ENCODE results near the gene CSE1L.
"Not testable (repeated sequence)": the region's sequence is repeated elsewhere in the genome, so short reads cannot be mapped to it uniquely, and the experiment has no call there.

The CSE1L gene

DNA sequence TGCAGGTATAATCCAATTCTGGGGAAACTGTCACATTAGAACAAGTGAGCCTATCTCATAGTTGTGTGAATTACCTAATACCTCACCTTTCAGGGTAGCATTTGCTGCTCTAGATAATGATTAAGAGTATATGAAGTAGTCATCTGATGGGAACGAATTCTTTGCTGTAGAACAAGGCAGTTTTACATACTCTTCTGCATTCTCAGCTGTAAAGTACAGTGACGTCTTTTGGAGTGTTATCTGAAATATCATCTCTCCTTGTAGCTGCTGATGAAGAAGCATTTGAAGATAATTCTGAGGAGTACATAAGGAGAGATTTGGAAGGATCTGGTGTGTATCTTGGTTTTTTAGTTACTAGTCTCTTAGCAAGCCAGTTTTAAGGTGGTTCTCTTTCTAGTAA lies 28.4 kb downstream of the CSE1L start:
- DNase-seq (ENCODE audit: low read depth in 2 of 2, low spot score in 1 of 2), result no peak

DNA sequence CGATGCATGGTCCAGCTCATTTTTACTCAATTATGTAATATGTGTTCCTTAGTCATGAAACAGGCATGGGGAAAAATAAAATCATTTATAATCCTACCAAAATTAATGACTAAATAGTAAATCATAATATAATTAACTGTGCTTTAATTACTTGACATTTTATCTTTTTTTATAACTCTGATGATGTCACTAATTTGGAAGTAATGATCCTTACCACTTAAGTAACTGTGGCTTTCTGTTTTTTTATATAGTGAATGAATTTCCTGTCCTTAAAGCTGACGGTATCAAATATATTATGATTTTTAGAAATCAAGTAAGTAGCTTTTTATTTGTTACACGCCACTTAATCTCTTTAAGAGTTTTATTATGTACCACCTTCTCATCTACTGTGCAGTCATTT lies 32.2 kb downstream of the CSE1L start:
- DNase-seq (ENCODE audit: low read depth in 2 of 2, low spot score in 1 of 2), result no peak

DNA sequence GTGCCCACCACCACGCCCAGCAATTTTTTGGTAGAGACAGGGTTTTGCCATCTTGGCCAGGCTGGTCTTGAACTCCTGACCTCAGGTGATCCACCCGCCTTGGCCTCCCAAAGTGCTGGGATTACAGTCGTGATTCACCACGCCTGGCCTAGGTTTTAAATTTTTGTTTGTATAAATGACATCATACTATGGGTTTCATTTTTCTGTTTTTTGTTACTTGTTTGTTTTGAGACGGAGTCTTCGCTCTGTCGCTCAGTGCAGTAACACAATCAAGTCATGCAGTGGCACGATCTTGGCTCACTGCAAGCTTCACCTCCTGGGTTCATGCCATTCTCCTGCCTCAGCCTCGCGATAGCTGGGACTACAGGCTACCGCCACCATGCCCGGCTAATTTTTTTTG lies 36.2 kb downstream of the CSE1L start:
- not testable (repeated sequence) for DNase-seq (ENCODE audit: low read depth in 2 of 2, low spot score in 1 of 2)

DNA sequence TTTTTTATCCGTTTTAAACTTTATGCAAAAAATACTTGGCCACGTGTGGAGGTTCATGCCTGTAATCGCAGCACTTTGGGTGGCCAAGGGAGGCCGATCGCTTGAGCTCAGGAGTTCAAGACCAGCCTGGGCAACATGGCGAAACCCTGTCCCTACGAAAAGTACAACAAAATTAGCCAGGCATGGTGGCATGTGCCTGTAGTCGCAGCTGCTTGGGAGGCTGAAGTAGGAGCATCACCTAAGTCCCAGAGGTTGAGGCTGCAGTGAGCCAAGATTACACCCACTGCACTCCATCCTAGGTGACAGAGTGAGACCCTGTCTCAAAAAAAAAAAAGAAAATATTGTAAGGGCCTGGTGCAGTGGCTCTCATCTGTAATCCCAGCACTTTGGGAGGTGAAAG lies 45.0 kb downstream of the CSE1L start:
- DNase-seq (ENCODE audit: low read depth in 2 of 2, low spot score in 1 of 2), result no peak

DNA sequence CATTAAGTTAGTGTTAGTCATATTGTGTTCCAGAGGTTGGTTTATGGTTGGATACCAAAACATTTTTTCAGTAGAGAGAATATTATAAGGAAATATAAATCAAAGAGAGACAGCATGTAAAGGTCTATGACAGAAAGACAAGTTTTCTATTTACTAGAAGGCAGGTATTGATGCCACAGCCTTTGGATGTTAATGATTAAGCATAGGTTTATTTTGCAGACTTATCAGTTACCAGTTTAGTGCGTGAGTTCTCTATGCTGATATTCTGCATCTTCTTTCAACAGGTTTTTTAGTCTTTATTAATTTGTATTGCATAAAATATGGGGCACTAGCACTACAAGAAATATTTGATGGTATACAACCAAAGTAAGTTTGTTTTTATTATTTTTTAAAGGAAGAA lies 45.6 kb downstream of the CSE1L start:
- DNase-seq (ENCODE audit: low read depth in 2 of 2, low spot score in 1 of 2), result no peak

DNA sequence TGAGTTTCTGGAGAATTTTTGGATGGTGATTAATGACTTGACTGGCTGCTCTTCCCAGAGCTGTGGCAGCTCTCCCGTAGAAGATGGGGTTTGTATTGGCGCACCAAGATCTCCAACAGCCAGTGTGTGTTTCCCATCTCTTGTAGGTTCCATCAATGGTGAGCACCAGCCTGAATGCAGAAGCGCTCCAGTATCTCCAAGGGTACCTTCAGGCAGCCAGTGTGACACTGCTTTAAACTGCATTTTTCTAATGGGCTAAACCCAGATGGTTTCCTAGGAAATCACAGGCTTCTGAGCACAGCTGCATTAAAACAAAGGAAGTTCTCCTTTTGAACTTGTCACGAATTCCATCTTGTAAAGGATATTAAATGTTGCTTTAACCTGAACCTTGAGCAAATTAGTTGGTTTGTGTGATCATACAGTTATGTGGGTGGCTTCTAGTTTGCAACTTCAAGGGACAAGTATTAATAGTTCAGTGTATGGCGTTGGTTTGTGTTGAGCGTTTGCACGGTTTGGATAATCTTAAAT lies 50.2 kb downstream of the CSE1L start:
- DNase-seq (ENCODE audit: low read depth in 2 of 2, low spot score in 1 of 2), result no peak

DNA sequence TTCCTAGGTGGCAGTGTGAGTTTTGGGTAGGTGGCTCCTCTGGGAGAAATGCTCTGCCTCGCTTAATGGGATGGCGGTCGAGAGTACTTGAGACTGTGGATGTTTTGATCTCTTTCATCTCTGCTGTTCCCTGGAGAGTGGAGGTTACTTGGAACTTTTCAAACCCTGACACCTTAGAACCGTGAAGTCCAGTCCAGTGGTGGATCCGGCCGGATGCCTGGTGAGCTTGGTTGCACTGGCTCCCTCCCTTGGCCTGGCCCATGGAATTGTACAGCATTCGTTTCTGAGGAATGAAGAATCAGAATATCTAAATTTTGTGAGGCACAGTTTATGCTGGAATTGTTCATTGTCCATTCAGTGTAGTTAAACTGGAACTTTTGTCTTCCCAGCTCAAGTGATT lies 51.0 kb downstream of the CSE1L start:
- no peak for DNase-seq (ENCODE audit: low read depth in 2 of 2, low spot score in 1 of 2)

DNA sequence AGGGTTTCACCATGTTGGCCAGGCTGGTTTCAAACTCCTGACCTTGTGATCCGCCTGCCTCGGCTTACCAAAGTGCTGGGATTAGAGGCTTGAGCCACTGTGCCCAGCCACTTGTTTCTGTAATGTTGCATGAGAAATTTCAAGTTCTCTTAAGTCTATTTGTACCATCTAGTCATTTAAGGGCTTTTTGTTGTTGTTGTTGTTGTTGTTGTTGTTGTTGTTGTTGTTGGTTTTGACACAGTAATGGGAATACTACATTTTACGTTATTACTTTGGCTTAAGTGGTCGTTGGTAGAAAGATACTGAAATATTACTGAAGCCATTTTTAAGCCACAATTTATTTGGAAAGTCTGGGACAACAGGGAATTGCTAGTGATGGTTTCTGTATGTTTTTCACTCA lies 52.0 kb downstream of the CSE1L start:
- no peak for DNase-seq (ENCODE audit: low read depth in 2 of 2, low spot score in 1 of 2)

DNA sequence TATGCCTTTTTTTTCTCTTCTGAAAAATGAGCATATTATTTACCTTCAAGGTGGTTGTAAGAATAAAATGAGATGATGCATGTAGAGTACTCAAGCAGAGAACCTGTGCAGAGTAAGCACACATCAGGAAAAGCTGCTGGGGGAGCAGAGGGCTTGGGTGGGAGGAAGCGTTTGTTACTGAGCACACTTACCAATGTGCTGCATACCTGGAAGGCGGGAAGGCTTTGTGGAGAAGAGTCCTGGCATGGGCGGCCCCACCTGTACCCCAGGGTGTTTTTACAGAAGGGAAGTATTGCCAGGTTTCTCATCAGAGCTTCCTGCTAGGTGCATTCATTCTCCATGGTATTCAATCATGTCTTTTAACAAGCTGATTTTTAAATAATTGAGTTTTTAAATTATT lies 52.9 kb downstream of the CSE1L start:
- no peak for DNase-seq (ENCODE audit: low read depth in 2 of 2, low spot score in 1 of 2)

DNA sequence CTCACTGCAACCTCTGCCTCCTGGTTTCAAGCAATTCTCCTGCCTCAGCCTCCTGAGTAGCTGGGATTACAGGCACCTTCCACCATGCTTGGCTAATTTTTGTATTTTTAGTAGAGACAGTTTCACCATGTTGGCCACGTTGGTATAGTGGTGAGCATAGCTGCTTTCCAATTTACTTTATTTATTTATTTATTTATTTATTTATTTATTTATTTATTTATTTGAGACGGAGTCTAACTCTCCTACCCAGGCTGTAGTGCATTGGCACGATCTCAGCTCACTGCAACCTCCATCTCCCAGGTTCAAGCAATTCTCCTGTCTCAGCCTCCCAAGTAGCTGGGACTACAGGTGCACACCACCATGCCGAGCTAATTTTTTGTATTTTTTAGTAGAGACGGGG lies 54.2 kb downstream of the CSE1L start:
- DNase-seq (ENCODE audit: low read depth in 2 of 2, low spot score in 1 of 2), result not testable (repeated sequence)

DNA sequence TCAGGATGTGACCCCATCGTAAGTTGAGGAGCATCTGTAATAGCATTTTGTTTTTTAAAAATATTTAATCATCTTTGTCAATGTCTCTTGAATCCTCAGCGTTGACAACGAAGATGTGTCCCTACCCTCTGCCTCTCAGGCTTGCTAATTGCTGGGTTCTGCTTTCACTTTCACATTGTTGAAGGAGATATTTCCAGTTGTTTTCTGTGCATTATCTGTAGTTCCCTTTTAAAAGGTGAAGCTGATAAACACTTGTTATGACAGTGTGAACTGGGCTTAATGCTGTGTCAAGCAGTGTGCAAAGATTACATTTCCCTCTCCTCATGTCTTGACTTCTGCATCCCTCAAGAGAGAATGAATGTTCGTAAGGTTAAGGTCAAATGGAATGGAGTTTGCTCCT lies 54.9 kb downstream of the CSE1L start:
- DNase-seq (ENCODE audit: low read depth in 2 of 2, low spot score in 1 of 2), result no peak

DNA sequence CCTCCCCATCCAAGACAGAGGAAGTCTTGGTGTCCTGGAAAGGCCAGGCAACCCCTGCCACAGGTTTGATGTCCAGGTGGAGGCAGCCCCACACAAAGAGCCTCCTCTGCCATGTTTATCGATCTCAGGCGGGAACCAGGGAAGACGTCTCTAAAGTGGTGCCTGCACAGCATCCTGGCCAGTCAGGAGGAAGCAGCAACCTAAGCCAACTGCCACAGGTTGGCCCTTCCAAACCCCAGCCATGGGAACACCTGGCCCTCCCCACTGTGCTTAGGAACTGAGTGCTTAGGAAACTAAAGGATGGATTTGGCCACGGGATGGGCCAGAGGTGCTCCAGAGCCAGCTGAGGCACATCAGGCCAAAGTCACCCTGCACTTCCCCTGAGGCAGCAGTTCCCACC lies 56.9 kb downstream of the CSE1L start:
- no peak for DNase-seq (ENCODE audit: low read depth in 2 of 2, low spot score in 1 of 2)

DNA sequence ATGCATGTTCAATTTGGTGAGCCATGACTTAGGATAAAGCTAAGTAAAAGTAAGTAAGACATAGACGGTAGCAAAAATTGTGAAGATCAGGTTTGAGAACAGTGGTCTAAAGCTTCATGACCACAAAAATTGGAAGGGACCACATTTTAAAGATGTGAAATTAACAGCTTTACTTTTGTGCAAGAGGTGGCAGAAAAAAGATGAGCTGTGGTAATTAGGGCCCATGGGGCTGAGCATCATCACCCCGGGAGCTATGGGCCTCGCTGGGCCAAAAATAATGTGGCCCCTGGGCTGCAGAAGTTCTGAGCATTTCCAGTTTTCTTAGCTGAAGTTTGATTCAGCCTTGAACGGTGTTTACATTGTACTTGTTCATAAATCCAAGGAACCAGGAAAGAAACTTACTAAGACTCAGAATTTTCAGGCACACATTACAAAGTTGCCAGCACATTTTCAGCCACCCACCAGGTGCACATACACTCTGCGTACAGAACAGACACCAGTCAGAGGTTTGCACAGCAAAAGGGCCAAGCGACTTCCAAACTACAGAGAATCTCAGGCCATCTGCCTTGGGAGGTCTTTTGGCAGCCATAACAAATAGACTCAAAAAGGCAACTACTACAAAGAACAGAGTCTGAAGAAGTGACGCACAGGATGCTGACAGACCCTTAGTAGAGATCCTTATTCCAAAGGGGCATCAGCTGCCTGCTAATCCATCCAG lies 57.7 kb downstream of the CSE1L start:
- DNase-seq (ENCODE audit: low read depth in 2 of 2, low spot score in 1 of 2), result no peak

DNA sequence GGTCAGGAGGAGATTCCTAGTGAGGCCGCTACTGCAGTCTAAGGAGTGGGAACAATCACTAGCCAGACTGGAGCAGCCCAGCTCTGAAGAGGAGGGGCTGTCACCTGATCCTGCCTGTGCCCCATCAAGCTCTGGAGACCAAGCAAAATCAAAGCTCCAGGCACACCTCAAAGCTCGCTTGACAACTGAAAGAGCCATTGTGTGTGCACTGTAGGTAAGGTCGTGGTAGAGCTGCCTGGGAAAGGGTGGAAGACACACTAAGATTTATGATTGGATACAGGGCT lies 58.2 kb downstream of the CSE1L start:
- DNase-seq (ENCODE audit: low read depth in 2 of 2, low spot score in 1 of 2), result no peak

DNA sequence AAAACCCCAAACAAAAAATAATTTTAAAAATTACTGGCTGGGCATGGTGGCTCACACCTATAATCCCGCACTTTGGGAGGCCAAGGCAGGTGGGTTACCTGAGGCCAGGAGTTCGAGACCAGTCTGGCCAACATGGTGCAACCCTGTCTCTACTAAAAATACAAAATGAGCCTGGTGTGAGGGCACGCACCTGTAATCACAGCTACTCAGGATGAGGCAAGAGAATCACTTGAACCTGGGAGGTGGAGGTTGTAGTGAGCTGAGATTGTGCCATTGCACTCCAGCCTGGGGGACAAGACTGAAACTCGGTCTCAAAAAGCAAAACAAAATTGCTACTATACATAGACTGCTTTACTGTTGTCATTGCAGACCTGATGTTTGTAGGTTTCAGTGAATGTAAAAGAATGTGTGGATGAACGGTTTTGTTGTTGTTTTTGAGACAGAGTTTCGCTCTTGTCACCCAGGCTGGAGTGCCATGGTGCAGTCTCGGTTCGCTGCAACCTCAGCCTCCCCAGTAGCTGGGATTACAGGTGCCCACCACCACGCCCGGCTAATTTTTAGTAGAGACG lies 59.0 kb downstream of the CSE1L start:
- not testable (repeated sequence) for DNase-seq (ENCODE audit: low read depth in 2 of 2, low spot score in 1 of 2)

DNA sequence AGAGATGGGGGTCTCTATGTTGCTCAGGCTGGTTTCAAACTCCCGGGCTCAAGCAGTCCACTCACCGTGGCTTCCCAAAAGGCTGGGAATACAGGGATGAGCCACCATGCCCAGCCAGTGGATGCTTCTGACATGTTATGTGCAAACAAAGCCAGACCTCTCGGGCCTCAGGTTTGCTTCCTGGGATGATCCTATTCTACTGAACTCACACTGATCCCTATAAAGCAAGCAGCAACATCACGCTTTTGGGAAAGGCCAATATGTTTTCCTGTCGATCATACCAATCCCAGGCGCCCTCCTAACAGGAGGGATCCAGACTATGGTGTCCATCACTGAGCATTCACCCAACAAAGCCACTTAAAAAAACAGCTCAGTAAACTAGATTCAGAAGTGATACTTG lies 60.2 kb downstream of the CSE1L start:
- DNase-seq (ENCODE audit: low read depth in 2 of 2, low spot score in 1 of 2), result no peak

DNA sequence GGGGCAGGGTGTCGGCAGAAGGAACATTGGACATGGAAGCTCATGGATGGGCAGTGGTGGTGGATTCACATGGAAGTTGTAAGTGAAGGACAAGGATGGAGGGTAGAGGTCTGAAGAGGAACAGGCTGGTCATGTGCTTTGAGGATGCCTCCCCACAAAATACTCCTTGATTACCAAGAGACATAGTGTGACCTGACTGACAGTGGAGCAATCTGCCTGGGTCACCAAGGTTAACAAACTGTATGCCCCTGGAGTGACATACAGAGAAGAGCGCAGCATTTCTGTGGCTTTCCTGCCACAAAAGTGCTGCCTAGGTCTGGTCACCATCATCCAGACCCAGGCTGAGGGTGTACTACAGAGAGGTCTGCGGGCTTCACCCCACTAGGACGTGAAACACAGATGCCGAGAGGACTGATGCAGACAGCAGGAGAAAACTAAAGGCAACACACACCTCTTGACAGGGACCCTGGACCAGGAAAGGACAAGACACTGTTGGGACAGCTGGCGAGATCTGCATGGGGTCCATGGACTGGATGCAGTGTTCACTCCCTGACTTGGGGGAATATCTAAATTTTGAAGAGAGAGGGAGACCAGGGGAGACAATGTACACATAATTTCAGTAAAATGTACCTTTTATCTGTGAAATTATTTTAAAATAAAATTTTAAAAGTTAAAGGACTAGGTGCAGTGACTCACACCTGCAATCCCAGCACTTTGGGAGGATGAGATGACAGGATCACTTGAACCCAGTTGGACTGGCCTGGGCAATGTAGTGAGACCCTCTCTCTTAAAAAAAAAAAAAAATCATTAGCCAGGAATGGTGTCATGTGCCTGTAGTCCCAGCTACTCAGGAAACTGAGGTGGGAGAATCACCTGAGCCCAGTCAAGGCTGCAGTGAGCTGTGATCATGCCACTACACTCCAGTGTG lies 64.9 kb downstream of the CSE1L start:
- DNase-seq (ENCODE audit: low read depth in 2 of 2, low spot score in 1 of 2), result no peak

DNA sequence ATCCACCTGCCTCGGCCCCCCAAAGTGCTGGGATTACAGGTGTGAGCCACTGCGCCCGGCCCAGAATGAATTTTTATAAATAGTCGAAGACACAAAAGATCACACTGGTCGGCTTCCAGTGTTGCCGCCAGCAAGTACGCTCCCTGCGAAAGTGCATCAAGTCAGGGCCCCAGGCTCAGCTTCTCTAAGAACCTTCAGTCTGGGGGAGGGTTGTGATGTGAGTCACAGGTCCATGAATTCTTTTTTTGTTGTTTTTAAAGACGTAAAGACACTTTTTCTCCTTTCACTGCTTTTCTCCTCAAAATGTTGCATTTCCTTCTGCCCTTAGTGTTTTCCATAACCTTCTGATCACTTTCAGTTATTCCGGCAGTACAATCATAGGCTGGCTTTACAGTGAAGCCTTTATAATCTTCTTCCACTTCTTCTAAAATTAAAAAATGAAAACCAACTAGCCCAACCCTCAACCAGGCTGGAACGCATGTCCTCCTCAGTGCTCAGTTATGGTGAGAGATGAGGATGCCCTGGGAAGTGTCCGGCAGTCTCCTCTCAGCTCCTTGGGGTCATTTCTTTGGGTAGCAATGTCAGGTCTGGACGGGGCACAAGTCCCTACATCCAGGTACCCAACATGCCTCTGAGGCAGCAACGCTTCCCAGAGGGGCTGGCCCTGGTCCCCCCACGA lies 66.6 kb downstream of the CSE1L start:
- DNase-seq (ENCODE audit: low read depth in 2 of 2, low spot score in 1 of 2), result no peak

DNA sequence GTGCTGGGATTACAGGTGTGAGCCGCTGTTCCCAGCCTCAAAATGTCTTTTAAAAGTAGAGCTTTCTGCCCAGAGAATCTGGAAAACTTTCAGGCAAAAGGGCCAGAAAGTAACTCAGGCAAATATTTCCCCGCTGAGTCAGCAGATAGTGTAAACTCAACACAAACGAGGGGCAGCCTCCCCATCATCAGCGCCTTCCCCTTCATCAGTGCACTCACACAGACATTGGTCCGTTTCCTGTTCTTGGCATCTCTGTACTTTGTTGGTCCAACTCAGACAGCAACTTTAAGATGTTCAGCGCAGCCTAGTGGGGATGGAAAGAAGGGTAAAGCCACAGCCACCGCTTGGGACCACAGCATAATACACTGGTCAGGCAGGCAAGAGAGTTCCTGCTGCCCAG lies 69.5 kb downstream of the CSE1L start:
- DNase-seq (ENCODE audit: low read depth in 2 of 2, low spot score in 1 of 2), result no peak

DNA sequence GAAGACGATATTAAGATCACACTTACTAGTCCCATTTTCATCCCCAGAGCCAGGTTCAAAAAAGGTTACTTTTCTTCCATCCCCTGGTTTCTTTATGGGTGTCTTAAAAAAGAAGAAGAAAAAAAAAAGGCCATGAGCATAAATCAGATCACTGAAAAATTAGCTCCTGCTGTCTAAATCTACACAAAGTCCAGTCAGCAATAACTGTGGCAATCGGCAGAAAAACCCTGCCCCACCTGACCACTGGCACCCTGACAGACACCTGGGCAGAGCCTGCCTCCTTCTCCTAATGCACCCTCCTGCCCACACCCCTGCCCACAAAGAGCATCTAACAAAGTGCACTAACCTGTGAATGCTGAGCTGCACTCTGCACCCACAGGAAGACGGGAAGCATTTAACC lies 72.2 kb downstream of the CSE1L start:
- no peak for DNase-seq (ENCODE audit: low read depth in 2 of 2, low spot score in 1 of 2)

DNA sequence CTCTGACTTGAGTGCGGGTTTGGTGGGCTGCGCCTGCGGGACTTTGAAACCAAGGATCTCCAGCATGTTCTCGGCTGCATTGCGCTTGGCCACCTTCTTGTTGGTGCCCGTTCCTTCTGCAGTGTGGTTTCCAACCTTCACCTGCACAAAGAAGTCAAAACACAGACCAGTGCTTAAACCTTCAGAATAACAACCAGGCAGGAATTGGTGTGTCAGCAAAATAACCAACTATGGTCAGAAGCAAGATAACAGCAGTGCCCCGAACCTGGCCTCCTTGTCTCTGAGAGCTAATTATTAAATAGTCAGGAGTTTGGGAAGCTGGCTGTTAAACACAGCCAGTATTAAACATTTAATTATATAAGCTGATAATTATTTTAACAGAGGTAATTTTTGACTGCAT lies 73.9 kb downstream of the CSE1L start:
- no peak for DNase-seq (ENCODE audit: low read depth in 2 of 2, low spot score in 1 of 2)

DNA sequence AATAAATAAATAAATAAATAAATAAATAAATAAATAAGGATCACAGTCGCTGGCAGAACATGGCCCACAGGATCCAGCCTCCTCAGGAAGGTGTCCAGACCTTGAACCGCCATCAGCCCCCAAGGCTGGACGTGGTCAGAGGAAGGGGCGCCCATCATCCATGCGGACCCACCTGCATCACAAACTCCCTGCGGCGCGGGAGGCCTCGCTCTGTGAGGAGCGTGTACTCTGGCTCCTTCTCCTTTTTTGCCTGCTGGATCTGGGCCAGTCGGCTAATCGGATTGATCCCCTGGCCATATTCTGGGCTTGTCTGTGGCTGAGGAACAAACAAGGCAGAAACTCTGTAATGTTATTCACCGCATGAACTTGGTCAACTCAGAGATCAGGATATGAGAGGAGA lies 76.8 kb downstream of the CSE1L start:
- no peak for DNase-seq (ENCODE audit: low read depth in 2 of 2, low spot score in 1 of 2)

Measured in stimulated activated CD8-positive, alpha-beta memory T cell treated with anti-CD3 and anti-CD28 coated beads, Interleukin-4, amount 100 ng/mL, for 1 hour (primary cell).